Measurements from ENCODE around the gene PSMA5.
A peak's percentile ranks its signal among the peaks of the same experiment; 100 is the strongest.

The PSMA5 gene

DNA sequence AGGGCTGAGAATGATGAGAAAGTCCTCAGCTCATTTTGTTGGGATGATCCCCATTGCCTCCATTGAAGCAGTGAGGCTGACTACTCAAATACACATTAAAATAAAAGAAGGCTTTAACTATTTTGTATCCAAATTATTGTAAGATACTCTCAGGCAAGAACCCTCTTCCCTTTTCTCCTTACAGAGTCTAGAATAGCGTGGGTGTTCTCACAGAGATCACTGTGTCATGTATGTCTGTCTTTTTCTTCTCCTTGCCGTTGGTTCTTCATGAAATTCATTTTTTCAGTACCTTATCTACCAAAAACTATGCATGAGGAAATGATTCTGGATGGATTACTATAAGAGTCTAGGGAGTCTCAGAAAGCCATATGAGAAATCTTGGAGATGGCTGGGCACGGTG is 58.6 kb downstream of the PSMA5 start:
- DNase-seq (ENCODE audit: low spot score) = no peak

DNA sequence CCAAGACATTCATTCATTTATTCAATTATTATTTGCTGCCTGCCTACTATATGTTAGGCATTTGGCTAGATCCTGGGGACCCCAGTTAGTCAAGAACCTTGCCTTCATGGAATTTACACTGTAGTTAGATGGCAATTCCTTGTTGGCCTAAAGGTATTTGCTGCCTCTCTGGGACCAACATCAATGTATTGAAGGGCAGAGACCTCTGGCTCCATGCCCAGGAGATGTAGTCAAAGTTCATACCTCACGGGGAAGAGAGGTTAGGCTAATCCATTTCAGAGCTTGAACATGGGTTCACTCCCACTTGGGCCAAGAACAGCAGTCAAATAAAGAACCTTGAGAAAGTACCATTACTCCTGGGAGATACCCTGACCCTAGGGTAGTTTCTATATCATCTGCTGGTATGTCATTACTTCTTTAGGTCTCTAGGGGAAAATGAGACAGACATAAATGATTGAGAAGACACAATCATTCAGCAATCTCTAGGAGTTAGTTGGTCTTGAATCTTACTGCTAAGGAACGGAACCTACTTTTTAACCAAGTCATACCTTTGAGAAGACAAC is 60.5 kb downstream of the PSMA5 start:
- DNase-seq (ENCODE audit: low spot score) = no peak

DNA sequence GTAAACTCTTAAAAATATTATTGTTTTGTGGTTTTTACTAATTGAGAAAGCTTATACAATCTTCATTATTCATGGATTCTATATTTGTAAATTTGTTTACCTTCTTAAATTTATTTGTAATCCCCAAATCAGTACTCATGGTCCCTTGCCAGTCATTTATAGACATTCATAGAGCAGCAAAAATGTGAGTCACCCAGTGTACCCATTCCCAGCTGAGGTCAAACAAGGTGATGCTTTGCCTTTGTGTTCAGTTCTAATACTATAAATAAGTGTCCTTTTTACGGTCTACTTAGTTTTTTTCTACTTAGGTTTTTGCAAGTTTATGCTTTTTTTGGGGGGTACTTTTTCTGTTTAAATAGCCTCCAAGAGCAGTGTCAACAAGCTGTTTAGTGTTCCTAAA is 64.6 kb downstream of the PSMA5 start:
- DNase-seq (ENCODE audit: low spot score) = no peak

DNA sequence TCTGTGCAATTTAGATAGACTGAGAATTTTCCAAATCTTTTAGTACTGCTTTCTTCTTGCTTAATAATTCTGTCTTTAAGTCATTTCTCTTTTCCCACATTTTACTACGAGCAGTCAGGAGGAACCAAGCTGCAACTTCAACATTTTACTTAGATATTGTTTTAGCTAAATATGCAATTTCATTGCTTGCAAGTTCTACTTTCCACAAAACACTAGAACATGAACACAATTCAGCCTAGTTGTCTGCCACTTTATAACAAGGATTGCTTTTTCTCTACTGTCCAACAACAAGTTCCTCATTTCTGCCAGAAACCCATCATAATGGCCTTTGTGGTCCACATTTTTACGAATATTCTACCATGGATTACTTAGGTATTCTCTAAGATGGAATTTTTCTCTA is 65.2 kb downstream of the PSMA5 start:
- peak; percentile 60 for DNase-seq (ENCODE audit: low spot score)

DNA sequence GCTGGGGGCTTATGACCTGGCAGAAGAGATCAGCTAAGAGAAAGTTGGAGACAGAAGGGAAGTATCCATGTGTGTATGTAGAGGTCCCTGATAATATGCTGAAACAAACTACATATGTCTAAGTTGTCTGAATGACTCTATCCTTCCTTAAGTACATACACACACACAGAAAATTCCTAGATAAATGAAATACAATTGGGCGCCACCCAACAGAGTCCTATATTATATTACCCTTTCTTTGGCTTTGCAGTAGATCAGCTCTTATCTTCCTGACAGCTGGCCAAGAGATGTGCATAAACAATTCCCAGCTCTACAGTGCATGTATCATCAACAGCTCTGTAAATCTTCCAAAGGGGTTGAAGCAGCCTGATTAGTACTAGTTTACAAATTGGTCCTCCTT is 68.6 kb downstream of the PSMA5 start:
- no peak for DNase-seq (ENCODE audit: low spot score)

DNA sequence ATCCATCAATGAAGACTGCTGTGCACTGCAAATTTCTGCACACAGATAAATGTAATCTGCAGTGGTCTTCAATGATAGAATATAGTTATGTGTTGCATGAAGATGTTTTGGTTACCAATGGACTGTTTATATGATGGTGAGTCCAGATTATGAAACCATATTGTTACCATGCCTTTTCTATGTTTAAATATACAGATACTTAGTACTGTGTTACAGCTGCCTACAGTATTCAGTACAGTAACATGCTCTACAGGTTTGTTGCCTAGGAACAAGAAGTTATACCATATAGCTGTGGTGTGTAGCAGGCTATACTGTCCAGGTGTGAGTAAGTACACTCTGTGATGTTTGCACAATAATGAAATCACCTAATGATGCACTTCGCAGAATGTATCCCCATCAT is 69.3 kb downstream of the PSMA5 start:
- DNase-seq (ENCODE audit: low spot score) = no peak

DNA sequence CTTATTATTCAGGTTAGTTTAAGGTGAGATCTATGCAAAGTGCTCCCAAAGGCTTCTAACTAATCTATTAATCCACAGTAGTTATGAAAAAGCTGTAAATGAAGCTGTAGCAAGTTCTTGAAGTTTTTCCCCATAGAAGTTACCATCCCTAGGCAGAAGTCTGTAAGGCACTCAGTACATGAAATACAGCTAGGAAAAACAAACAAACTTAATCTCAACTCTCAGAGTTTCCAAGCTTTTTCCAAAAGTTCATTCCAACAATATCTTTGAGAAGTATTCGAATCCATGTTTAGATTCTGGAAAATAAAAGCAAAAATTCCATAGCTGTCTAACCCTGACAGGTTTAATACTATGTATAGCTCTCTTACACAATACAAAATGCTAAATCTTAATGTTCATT is 69.7 kb downstream of the PSMA5 start:
- no peak for DNase-seq (ENCODE audit: low spot score)

DNA sequence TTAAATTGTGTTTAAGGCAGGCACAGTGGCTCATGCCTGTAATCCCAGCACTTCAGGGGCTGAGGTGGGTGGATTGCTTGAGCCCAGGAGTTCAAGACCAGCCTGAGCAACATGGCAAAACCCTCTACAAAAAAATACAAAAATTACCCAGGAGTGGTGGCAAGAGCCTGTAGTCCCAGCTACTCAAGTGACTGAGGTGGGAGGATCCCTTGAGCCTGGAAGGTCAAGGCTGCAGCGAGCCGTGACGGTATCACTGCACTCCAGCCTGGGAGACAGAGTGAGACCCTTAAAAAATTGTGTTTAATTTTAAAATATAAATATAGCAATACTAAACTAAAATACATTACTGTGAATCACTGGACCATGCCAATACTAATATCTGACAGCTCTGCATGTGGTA is 71.3 kb downstream of the PSMA5 start:
- no peak for DNase-seq (ENCODE audit: low spot score)

DNA sequence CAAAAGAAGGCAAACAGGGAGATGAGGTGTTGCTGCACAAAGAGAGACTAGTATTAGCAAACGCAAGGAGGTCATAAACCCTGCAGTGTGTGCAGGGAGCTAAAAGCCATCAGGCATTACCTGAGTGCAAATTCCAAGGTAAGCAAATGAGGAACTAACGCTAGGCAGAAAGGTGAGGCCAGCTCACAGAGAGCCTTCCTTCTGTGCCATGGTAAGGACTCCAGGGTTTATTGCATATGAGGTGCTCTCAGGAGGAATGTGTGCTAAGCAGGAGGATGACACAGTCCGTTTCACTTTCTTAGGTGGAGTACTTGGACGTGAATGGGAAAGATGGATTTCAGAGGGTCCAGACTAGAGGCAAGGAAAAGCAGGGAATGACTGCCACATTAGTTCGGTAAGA is 74.8 kb downstream of the PSMA5 start:
- DNase-seq (ENCODE audit: low spot score) = no peak

DNA sequence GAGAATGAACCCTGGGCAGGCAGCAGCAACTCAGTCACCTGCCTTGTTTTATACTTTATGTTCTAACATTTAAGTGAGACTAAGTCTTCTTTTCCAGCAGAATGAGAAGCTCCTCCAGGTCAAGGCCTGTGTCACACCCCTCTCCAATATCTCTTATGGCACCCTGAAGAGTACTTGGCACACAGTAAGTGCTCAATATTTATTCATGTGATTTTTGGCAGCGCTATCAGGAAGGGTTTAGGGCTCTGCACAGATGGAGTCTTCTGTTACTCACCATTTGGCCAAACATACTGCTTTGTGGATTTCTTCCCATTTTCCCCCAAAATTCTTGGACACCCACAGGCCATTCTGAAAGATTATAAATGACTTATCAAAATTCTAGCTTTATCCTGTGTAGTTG is 75.6 kb downstream of the PSMA5 start:
- no peak for DNase-seq (ENCODE audit: low spot score)

DNA sequence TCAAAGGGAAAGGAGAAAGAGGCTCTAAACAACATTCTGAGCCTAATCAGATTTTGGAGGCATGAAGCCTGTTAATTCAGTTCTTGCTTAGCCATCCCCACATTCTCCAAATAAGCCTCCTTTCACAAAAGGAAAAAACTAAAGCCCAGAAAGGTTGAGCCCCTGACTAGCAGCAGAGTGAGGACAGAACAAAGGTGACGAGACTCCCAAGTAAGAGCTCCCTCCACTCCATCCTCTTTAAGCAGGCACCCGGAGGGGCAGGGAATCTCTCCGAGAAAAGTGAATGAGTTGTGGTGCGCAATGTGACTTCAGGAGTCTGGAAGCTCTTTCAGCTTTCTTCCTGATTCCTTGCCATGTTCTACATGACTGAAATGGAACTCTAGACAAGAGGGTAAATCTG is 76.1 kb downstream of the PSMA5 start:
- no peak for DNase-seq (ENCODE audit: low spot score)

Data from pons (tissue), 1 donor.